ENCODE results near the gene GTPBP4. TPM values are rescaled to one million over a fixed set of nuclear protein-coding genes. Genes with fewer than 3 reads are reported as not detected.

The GTPBP4 gene
- total and polyA plus RNA-seq, 2 of the 13 experiments (the other 11 are each of a cell fraction or from before 2014, with no cell fraction given): 24.1 to 85.5 TPM

DNA sequence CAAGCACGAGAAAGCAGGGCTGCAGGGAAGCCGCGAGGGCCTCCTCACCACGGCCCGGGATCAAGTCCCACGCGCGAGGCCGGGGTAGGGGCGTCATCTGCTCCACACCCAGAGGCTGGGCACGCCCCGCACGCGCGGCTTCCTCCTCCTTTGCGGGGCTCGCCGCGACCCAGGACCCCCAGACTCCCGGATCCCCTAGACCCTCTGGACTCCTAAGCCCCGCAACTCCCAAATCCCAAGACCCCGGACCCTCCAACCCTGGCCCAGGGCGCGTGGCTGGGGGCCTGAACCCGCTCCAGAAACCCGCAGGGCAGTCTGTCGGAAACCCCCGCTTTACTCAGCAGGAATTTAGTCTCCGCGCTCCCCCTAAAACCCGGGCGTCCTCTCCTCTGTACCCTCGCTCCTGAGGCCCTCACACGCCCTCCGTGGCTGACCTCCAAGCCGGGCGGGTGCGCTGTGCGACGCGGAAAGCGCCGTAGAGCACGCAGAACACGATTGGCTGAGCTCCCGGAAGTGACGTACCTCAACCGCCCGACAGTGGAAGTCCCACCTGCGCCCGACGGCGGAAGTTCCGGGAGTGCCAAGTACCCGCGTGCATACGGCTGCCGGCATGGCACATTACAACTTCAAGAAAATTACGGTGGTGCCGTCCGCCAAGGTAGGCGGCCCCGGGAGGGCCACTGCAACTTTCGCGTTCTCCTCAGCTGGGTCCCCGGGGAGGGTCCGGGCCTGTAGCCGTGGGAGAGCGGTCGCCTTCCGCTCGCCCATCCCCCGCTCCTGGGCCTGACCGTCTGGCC, at the start of gene GTPBP4 (continued):
- TF ChIP-seq, protein P1, sequence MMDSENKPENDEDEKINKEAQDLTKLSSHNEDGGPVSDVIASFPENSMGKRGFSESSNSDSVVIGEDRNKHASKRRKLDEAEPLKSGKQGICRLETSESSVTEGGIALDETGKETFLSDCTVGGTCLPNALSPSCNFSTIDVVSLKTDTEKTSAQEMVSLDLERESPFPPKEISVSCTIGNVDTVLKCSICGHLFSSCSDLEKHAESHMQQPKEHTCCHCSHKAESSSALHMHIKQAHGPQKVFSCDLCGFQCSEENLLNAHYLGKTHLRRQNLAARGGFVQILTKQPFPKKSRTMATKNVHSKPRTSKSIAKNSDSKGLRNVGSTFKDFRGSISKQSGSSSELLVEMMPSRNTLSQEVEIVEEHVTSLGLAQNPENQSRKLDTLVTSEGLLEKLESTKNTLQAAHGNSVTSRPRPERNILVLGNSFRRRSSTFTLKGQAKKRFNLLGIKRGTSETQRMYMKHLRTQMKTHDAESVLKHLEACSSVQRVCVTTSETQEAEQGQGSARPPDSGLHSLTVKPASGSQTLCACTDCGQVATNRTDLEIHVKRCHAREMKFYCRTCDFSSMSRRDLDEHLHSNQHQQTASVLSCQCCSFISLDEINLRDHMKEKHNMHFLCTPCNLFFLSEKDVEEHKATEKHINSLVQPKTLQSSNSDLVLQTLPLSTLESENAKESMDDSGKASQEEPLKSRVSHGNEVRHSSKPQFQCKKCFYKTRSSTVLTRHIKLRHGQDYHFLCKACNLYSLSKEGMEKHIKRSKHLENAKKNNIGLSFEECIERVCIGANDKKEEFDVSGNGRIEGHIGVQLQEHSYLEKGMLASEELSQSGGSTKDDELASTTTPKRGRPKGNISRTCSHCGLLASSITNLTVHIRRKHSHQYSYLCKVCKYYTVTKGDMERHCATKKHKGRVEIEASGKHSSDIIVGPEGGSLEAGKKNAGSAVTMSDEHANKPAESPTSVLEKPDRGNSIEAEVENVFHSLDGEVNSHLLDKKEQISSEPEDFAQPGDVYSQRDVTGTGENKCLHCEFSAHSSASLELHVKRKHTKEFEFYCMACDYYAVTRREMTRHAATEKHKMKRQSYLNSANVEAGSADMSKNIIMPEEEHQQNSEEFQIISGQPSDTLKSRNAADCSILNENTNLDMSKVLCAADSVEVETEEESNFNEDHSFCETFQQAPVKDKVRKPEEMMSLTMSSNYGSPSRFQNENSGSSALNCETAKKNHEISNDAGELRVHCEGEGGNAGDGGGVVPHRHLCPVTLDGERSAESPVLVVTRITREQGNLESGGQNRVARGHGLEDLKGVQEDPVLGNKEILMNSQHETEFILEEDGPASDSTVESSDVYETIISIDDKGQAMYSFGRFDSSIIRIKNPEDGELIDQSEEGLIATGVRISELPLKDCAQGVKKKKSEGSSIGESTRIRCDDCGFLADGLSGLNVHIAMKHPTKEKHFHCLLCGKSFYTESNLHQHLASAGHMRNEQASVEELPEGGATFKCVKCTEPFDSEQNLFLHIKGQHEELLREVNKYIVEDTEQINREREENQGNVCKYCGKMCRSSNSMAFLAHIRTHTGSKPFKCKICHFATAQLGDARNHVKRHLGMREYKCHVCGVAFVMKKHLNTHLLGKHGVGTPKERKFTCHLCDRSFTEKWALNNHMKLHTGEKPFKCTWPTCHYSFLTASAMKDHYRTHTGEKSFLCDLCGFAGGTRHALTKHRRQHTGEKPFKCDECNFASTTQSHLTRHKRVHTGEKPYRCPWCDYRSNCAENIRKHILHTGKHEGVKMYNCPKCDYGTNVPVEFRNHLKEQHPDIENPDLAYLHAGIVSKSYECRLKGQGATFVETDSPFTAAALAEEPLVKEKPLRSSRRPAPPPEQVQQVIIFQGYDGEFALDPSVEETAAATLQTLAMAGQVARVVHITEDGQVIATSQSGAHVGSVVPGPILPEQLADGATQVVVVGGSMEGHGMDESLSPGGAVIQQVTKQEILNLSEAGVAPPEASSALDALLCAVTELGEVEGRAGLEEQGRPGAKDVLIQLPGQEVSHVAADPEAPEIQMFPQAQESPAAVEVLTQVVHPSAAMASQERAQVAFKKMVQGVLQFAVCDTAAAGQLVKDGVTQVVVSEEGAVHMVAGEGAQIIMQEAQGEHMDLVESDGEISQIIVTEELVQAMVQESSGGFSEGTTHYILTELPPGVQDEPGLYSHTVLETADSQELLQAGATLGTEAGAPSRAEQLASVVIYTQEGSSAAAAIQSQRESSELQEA (CRISPR knock-in tag; IDR thresholded peaks at IDR 0.05; ENCODE audit: not compliant biosample characterization): peak; percentile 90
- TF ChIP-seq SMAD3 (CRISPR knock-in tag; IDR thresholded peaks at IDR 0.05) (peak; percentile 47; the same call in 1 of the 2 replicates), SP5 (CRISPR knock-in tag; IDR thresholded peaks at IDR 0.05; ENCODE audit: borderline replicate concordance, low read depth) (no peak), ZBTB38 (CRISPR knock-in tag; IDR thresholded peaks at IDR 0.05) (peak; percentile 71; the same call in 1 of the 2 replicates), ZNF274 (CRISPR knock-in tag; IDR thresholded peaks at IDR 0.05) (peak; percentile 74), ZNF510 (CRISPR knock-in tag; IDR thresholded peaks at IDR 0.05; ENCODE audit: low read depth) (no peak), NFYC (CRISPR knock-in tag; IDR thresholded peaks at IDR 0.05) (peak; percentile 92), TMF1 (CRISPR knock-in tag; IDR thresholded peaks at IDR 0.05; ENCODE audit: low read depth) (no peak), ZNF850 (CRISPR knock-in tag; conservative IDR thresholded peaks at IDR 0.05) (no peak), ZNF230 (CRISPR knock-in tag; IDR thresholded peaks at IDR 0.05) (no peak)
- TF ChIP-seq, protein P2, sequence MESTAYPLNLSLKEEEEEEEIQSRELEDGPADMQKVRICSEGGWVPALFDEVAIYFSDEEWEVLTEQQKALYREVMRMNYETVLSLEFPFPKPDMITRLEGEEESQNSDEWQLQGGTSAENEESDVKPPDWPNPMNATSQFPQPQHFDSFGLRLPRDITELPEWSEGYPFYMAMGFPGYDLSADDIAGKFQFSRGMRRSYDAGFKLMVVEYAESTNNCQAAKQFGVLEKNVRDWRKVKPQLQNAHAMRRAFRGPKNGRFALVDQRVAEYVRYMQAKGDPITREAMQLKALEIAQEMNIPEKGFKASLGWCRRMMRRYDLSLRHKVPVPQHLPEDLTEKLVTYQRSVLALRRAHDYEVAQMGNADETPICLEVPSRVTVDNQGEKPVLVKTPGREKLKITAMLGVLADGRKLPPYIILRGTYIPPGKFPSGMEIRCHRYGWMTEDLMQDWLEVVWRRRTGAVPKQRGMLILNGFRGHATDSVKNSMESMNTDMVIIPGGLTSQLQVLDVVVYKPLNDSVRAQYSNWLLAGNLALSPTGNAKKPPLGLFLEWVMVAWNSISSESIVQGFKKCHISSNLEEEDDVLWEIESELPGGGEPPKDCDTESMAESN (CRISPR knock-in tag; conservative IDR thresholded peaks at IDR 0.05): peak; percentile 83; the same call in 1 of the 2 replicates
- TF ChIP-seq, protein P3, sequence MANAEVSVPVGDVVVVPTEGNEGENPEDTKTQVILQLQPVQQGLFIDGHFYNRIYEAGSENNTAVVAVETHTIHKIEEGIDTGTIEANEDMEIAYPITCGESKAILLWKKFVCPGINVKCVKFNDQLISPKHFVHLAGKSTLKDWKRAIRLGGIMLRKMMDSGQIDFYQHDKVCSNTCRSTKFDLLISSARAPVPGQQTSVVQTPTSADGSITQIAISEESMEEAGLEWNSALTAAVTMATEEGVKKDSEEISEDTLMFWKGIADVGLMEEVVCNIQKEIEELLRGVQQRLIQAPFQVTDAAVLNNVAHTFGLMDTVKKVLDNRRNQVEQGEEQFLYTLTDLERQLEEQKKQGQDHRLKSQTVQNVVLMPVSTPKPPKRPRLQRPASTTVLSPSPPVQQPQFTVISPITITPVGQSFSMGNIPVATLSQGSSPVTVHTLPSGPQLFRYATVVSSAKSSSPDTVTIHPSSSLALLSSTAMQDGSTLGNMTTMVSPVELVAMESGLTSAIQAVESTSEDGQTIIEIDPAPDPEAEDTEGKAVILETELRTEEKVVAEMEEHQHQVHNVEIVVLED (CRISPR knock-in tag; IDR thresholded peaks at IDR 0.05; ENCODE audit: borderline replicate concordance): peak; percentile 92
- TF ChIP-seq, protein P4, sequence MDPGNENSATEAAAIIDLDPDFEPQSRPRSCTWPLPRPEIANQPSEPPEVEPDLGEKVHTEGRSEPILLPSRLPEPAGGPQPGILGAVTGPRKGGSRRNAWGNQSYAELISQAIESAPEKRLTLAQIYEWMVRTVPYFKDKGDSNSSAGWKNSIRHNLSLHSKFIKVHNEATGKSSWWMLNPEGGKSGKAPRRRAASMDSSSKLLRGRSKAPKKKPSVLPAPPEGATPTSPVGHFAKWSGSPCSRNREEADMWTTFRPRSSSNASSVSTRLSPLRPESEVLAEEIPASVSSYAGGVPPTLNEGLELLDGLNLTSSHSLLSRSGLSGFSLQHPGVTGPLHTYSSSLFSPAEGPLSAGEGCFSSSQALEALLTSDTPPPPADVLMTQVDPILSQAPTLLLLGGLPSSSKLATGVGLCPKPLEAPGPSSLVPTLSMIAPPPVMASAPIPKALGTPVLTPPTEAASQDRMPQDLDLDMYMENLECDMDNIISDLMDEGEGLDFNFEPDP (CRISPR knock-in tag; conservative IDR thresholded peaks at IDR 0.05): no peak

Data from HepG2 (cell line).